ENCODE measurements around the gene PRXL2B.
A peak's percentile ranks its signal among the peaks of the same experiment; 100 is the strongest.
"Not testable (repeated sequence)": the region's sequence is repeated elsewhere in the genome, so short reads cannot be mapped to it uniquely, and the experiment has no call there.

The PRXL2B gene

GRCh38 chr1:2551544-2551943 lies 35.0 kb upstream of the PRXL2B start:
- not testable (repeated sequence) for DNase-seq

GRCh38 chr1:2552189-2552588 lies 34.4 kb upstream of the PRXL2B start:
- DNase-seq, result no peak

- not testable (repeated sequence) for DNase-seq
Observed at GRCh38 chr1:2553076-2553475, 33.5 kb upstream of the PRXL2B start.

GRCh38 chr1:2553871-2554620 lies 32.5 kb upstream of the PRXL2B start:
- no peak for DNase-seq

GRCh38 chr1:2554621-2555387 lies 31.8 kb upstream of the PRXL2B start:
- DNase-seq, result no peak

GRCh38 chr1:2555634-2556276 lies 30.8 kb upstream of the PRXL2B start:
- DNase-seq, result peak; percentile 51

- no peak for DNase-seq
Observed at GRCh38 chr1:2556277-2556677, 30.3 kb upstream of the PRXL2B start, which contains the start of gene TNFRSF14. TSS of gene TNFRSF14 (plus strand) at chr1:2556371. CDS start at chr1:2556665, 294 bp downstream.

- no peak for DNase-seq
Observed at GRCh38 chr1:2556678-2557481, 29.7 kb upstream of the PRXL2B start.

GRCh38 chr1:2557482-2558400 lies 28.8 kb upstream of the PRXL2B start:
- no peak for DNase-seq

GRCh38 chr1:2558420-2558819 lies 28.2 kb upstream of the PRXL2B start:
- DNase-seq, result no peak

GRCh38 chr1:2558861-2559260 lies 27.7 kb upstream of the PRXL2B start:
- no peak for DNase-seq

GRCh38 chr1:2559509-2560298 lies 26.9 kb upstream of the PRXL2B start:
- DNase-seq, result no peak

GRCh38 chr1:2560299-2561073 lies 26.1 kb upstream of the PRXL2B start:
- DNase-seq, result no peak

GRCh38 chr1:2561446-2561845 lies 25.1 kb upstream of the PRXL2B start:
- no peak for DNase-seq

- DNase-seq, result no peak
Observed at GRCh38 chr1:2561898-2562895, 24.4 kb upstream of the PRXL2B start.

- no peak for DNase-seq
Observed at GRCh38 chr1:2563205-2563604, 23.4 kb upstream of the PRXL2B start.

GRCh38 chr1:2564006-2564814 lies 22.4 kb upstream of the PRXL2B start:
- DNase-seq, result no peak
